Epithelial cell of proximal tubule (primary cell): ENCODE results near the gene LAMA4. TPM values are rescaled to one million over a fixed set of nuclear protein-coding genes. Genes with fewer than 3 reads are reported as not detected.

Experiments
- DNase-seq: peaks from one replicate; pipeline ENCODE4 v3.0.0-alpha.2; 2011; ENCODE audit warnings: low read depth
- H3K4me3 ChIP-seq: 2 replicates; pipeline ENCODE4 v1.5.1; 2011; ENCODE audit warnings: low read depth, mild to moderate bottlenecking, low read length
- CTCF ChIP-seq: conservative IDR thresholded peaks from 2 replicates; pipeline ENCODE4 v1.5.1; 2012; ENCODE audit warnings: low read depth, mild to moderate bottlenecking, low read length
- total RNA-seq: library from RNA; depleted of rRNA; stranded (reverse); fragments of >200 nt; gene quantifications from 2 replicates; pipeline ENCODE4 v1.2.3, GENCODE V29; 2015

Gene LAMA4
- total RNA-seq, 1 donor from 2014 or later, result 8.0 TPM

- no peak overlapping the region for H3K4me3 ChIP-seq
- no peak for DNase-seq
- TF ChIP-seq CTCF, result no peak
Observed at GRCh38 chr6:112216662-112217551, 37.5 kb downstream of the LAMA4 start.

- no peak overlapping the region for H3K4me3 ChIP-seq
- no peak for TF ChIP-seq CTCF
- no peak for DNase-seq
Observed at GRCh38 chr6:112215488-112216284, 38.7 kb downstream of the LAMA4 start.

GRCh38 chr6:112214739-112215269 is 39.6 kb downstream of the LAMA4 start:
- no peak for DNase-seq
- no peak overlapping the region for H3K4me3 ChIP-seq
- TF ChIP-seq CTCF, result no peak

GRCh38 chr6:112210852-112211251 is 43.5 kb downstream of the LAMA4 start:
- TF ChIP-seq CTCF, result no peak
- no peak overlapping the region for H3K4me3 ChIP-seq

GRCh38 chr6:112209131-112209530 is 45.2 kb downstream of the LAMA4 start:
- TF ChIP-seq CTCF, result no peak
- no peak for DNase-seq
- H3K4me3 ChIP-seq, result no peak overlapping the region

More at GRCh38 chr6:112210852-112211251, 43.5 kb downstream of the LAMA4 start:
- DNase-seq, result no peak

GRCh38 chr6:112207776-112208175 is 46.6 kb downstream of the LAMA4 start:
- H3K4me3 ChIP-seq, result no peak overlapping the region
- no peak for TF ChIP-seq CTCF
- no peak for DNase-seq
